K562 (cell line): Measurements from ENCODE around the gene SDK1. TPM values are rescaled to one million over a fixed set of nuclear protein-coding genes. Genes with fewer than 3 reads are reported as not detected.

ENCODE experiments used
- ATAC-seq: fragments of 200-7000 bp; cut with Tn5 transposase; 3 replicates; pipeline ENCODE4 v1.9.1; 2020; ENCODE audit warnings: moderate library complexity
- BruUV-seq: library from RNA; stranded (reverse); fragments of 400-500 nt; replicated peaks from 2 replicates; lab custom pipeline; 2021; lab: Mats Ljungman, UMichigan
- CTCF ChIA-PET: fragments of 300-600 bp; formaldehyde crosslinking; extraction: SDS; loops from one replicate; lab custom pipeline; 2021; ENCODE audit warnings: low intra/inter-chr PET ratio; lab: Yijun Ruan, JAX
- POLR2A ChIA-PET: fragments of 300-600, 350-650 bp; sonication (Branson Sonifier 250); formaldehyde crosslinking; extraction: SDS; loops from one replicate; lab custom pipeline; 2021; ENCODE audit warnings: antibody characterized with exemption, inconsistent platforms; lab: Yijun Ruan, JAX
- DNase-seq, 4 experiments: peaks; one replicate each; pipeline versions ENCODE4 v3.0.0 to v3.0.0-alpha.2; 2011 to 2018; ENCODE audit warnings: low spot score in 3 of 4, mixed read lengths in 3 of 4; ENCODE audit errors: extremely low read depth in 1 of 4
- FAIRE-seq: peaks from 2 replicates; lab custom pipeline; 2011; peaks lifted over from hg19 to GRCh38; lab: Jason Lieb, UNC
- H2AFZ ChIP-seq: 2 replicates; pipeline ENCODE4 v1.6.0; 2011; ENCODE audit warnings: low read depth, low read length, control low read depth, inconsistent platforms
- H3K27ac ChIP-seq: fragments of 200-600 bp; 3 replicates; pipeline ENCODE4 v1.8.0; 2011; ENCODE audit warnings: low read depth, mild to moderate bottlenecking, control low read depth, inconsistent platforms, low read length, moderate library complexity, mixed read lengths; ENCODE audit errors: extremely low read depth
- H3K27me3 ChIP-seq, 2 experiments: fragments of 300-600 bp in 1 of 2; 2 replicates in 1 of 2; 3 replicates in 1 of 2; pipeline versions ENCODE4 v1.6.0 to v1.8.0; 2011; ENCODE audit warnings: inconsistent platforms in 2 of 2, low read length in 2 of 2, mild to moderate bottlenecking in 1 of 2, mixed read lengths in 1 of 2, moderate library complexity in 1 of 2; ENCODE audit not compliant: control insufficient read depth in 2 of 2, insufficient read depth in 2 of 2
- H3K36me3 ChIP-seq: fragments of 300-600 bp; 3 replicates; pipeline ENCODE4 v1.8.0; 2011; ENCODE audit warnings: mild to moderate bottlenecking, low read length, inconsistent platforms; ENCODE audit not compliant: control insufficient read depth, insufficient read depth
- H3K4me1 ChIP-seq, 2 experiments: fragments of 200-600 bp in 1 of 2; replicated peaks in 1 of 2; 2 replicates in 1 of 2; 3 replicates in 1 of 2; pipeline versions ENCODE4 v1.5.1 to v1.8.0; 2011; ENCODE audit warnings: inconsistent platforms in 2 of 2, low read length in 2 of 2, mild to moderate bottlenecking in 1 of 2, mixed read lengths in 1 of 2, moderate library complexity in 1 of 2; ENCODE audit not compliant: control insufficient read depth in 2 of 2, insufficient read depth in 2 of 2
- H3K4me2 ChIP-seq: 2 replicates; pipeline ENCODE4 v1.6.1; 2011; ENCODE audit warnings: low read length, control low read depth, inconsistent platforms, mixed read lengths; ENCODE audit not compliant: insufficient read depth
- H3K4me3 ChIP-seq: fragments of 200-600 bp; sonication (generic), shearing (Covaris generic); 2 replicates; pipeline ENCODE4 v1.5.1; 2016; ENCODE audit warnings: control low read depth, inconsistent platforms
- H3K79me2 ChIP-seq: fragments of 200-600 bp; 3 replicates; pipeline ENCODE4 v1.8.0; 2011; ENCODE audit warnings: low read length, inconsistent platforms; ENCODE audit not compliant: control insufficient read depth, insufficient read depth
- H3K9ac ChIP-seq, 2 experiments: 2 replicates each; pipeline versions ENCODE4 v1.6.0 to v1.6.1; 2011; ENCODE audit warnings: low read depth in 2 of 2, low read length in 2 of 2, control low read depth in 1 of 2, inconsistent platforms in 1 of 2, mild to moderate bottlenecking in 1 of 2, mixed read lengths in 1 of 2; ENCODE audit not compliant: insufficient read depth in 1 of 2
- H3K9me1 ChIP-seq: one replicate; pipeline ENCODE4 v1.6.0; 2011; ENCODE audit warnings: inconsistent platforms, mild to moderate bottlenecking, low read length, moderate library complexity; ENCODE audit not compliant: control insufficient read depth, insufficient read depth
- H3K9me3 ChIP-seq: replicated peaks from 2 replicates; pipeline ENCODE4 v1.5.1; 2011; ENCODE audit warnings: low read depth, low read length, inconsistent platforms; ENCODE audit not compliant: control insufficient read depth, insufficient read depth
- H4K20me1 ChIP-seq: replicated peaks from 2 replicates; pipeline ENCODE4 v1.6.1; 2011; ENCODE audit warnings: low read length, inconsistent platforms, mixed read lengths; ENCODE audit not compliant: control insufficient read depth, insufficient read depth
- CTCF ChIP-seq, 3 experiments: IDR thresholded peaks in 2 of 3; conservative IDR thresholded peaks in 1 of 3; 2 replicates each; pipeline ENCODE4 v1.5.1; 2011 to 2012; ENCODE audit warnings: low read length in 3 of 3, mild to moderate bottlenecking in 3 of 3, control low read depth in 2 of 3, improper control_type of control experiment in 1 of 3, inconsistent platforms in 1 of 3, low read depth in 1 of 3, mixed read lengths in 1 of 3, moderate library complexity in 1 of 3; ENCODE audit not compliant: insufficient read depth in 2 of 3
- RFX7 ChIP-seq: fragments of 250-450 bp; sonication (Bioruptor Pico); IDR thresholded peaks from 2 replicates; pipeline ENCODE4 v1.5.1; 2021; ENCODE audit warnings: mild to moderate bottlenecking
- ZNF384 ChIP-seq: IDR thresholded peaks from 2 replicates; pipeline ENCODE4 v1.6.1; 2012; ENCODE audit warnings: low read depth, low read length, improper control_type of control experiment
- WGBS: fragments of 100-300 bp; shearing (Covaris generic); methylation state at CpG from one replicate; pipeline ENCODE4 v1.1.6; 2016; ENCODE audit warnings: low coverage, mixed read lengths; ENCODE audit not compliant: insufficient coverage; ENCODE audit errors: missing lambda C conversion rate; 5-methylcytosine and 5-hydroxymethylcytosine counted together
- in situ Hi-C: fragments of 300-500 bp; cut with MboI; formaldehyde crosslinking; loops from 4 replicates; pipeline ENCODE4 v1.15.0; 2018; ENCODE audit warnings: inconsistent platforms, mixed read lengths
- intact Hi-C: fragments of 100-400 bp; cut with micrococcal nuclease; formaldehyde crosslinking; loops from 2 replicates; pipeline ENCODE4 v1.14.2; 2022
- polyA plus RNA-seq, 8 experiments: library from polyadenylated mRNA; depleted of rRNA in 4 of 8; stranded (reverse) in 5 of 8; unstranded in 3 of 8; fragments of >200 nt; fragmentation: Nextera tagmentation in 2 of 8; fragmentation: Illumina TruSeq in 1 of 8; extraction: Ambion mirVana in 2 of 8; extraction: Trizol in 1 of 8; gene quantifications; 2 replicates each; pipeline versions ENCODE4 v1.2.1 to v1.2.3, GENCODE V29; 2011 to 2014; ENCODE audit warnings: inconsistent platforms in 1 of 8, missing spikeins in 1 of 8
- total RNA-seq, 7 experiments: library from RNA; depleted of rRNA in 6 of 7; stranded (reverse); fragments of >200 nt in 6 of 7; fragmentation: Illumina TruSeq in 2 of 7; extraction: Trizol in 2 of 7; gene quantifications; 2 replicates each; pipeline versions ENCODE4 v1.2.1 to v1.2.3, GENCODE V29; 2011 to 2021; ENCODE audit warnings: low replicate concordance in 1 of 7

SDK1 gene
- total and polyA plus RNA-seq, 9 of the 15 experiments (the other 6 are each of a cell fraction or from before 2014, with no cell fraction given) = 0.16 TPM; not detected in 8

DNA sequence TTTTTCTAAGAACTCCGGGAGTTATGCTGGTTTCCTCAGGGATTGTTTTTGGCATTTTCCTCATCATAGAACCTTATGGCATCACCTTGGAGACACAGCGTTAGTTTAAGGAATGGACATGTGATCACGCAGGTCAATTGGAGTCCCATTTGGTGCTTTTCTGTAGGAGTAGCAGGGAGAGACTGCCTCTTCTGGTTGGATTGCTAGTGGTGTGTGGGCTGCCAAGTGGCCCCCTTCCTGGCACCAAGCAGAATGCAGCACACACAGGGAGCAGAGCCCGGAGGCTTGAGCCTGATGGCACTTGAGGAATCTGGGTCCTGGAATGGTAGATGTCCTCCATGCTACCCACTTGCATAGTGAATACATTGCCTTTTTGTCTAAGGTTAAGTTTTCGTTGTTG lies 57.9 kb downstream of the SDK1 start:
- H3K27me3 ChIP-seq = peaks cover 0 to 8% of the 10 kb centered on the region in 2 experiments; a peak in 1 of 5 replicates
- H2AFZ ChIP-seq = no peak overlapping the region
- DNase-seq = no peak
- H3K9me1 ChIP-seq = no peaks in the 10 kb centered on the region
- no peaks in the 10 kb centered on the region for H4K20me1 ChIP-seq
- H3K4me1 ChIP-seq = no peaks in the 10 kb centered on the region
- intact Hi-C loops = no loop called here
- no peaks in the 10 kb centered on the region for H3K36me3 ChIP-seq
- no peaks in the 10 kb centered on the region for H3K79me2 ChIP-seq
- BruUV-seq = no TSS peak
- CTCF ChIA-PET = no interaction called here
- TF ChIP-seq CTCF (IDR thresholded peaks at IDR 0.05 in 2 of 3, conservative IDR thresholded peaks at IDR 0.05 in 1 of 3; ENCODE audit: insufficient read depth in 2 of 3, low read depth in 1 of 3, low read length in 3 of 3) (peak in 1 of 3 experiments; percentile 36; a peak in 2 of 6 replicates), RFX7 (CRISPR knock-in tag) (no peak)
- TF ChIP-seq, all 486 proteins: peak for 1
- H3K4me2 ChIP-seq = no peak overlapping the region
- no peaks in the 10 kb centered on the region for H3K9me3 ChIP-seq
- H3K27ac ChIP-seq = no peak overlapping the region
- in situ Hi-C loops = no loop called here
- 0% methylated on average over 5 of the region's 5 CpGs for WGBS
- POLR2A ChIA-PET = no interaction called here
- FAIRE-seq = no peak
- ATAC-seq = no peak
- H3K9ac ChIP-seq = no peak overlapping the region
- H3K4me3 ChIP-seq = no peak overlapping the region

DNA sequence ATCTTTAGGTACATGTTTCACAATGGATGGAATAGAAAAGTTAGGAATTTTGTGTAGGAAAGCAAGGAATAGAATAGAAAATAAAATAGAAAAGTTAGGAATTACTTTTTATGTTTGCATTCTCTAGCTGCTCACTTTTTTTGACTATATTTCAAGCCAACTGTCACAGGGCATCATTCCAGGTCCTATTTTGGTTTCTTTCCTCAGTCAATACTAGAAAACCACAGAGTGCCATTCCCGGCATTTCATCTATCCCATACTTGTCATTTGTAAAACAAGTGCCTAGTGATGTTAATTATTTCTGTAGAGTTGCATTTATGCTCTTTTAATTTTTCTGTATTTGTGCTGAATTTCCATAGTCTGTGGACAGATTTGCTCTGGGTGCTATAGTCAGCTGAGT lies 66.2 kb downstream of the SDK1 start:
- Histone ChIP-seq H3K9ac (no peak overlapping the region), H3K9me3 (no peaks in the 10 kb centered on the region), H3K27me3 (peaks cover 5 to 11% of the 10 kb centered on the region in 2 experiments; a peak in 2 of 5 replicates), H3K4me2 (no peak overlapping the region), H3K4me3 (no peak overlapping the region), H4K20me1 (no peaks in the 10 kb centered on the region), H3K36me3 (no peaks in the 10 kb centered on the region), H3K27ac (no peak overlapping the region), H3K9me1 (no peaks in the 10 kb centered on the region), H2AFZ (no peak overlapping the region), H3K4me1 (no peaks in the 10 kb centered on the region), H3K79me2 (no peaks in the 10 kb centered on the region)
- TF ChIP-seq ZNF384 = no peak
- ChIA-PET POLR2A (no interaction called here), CTCF (no interaction called here)
- 0% methylated on average over 1 of the region's 1 CpG for WGBS
- in situ Hi-C loops = no loop called here
- no peak for DNase-seq
- no peak for ATAC-seq
- intact Hi-C loops = no loop called here
- no TSS peak for BruUV-seq
- no peak for FAIRE-seq
